ENCODE results near the gene C3orf85. TPM values are rescaled to one million over a fixed set of nuclear protein-coding genes. Genes with fewer than 3 reads are reported as not detected.

Gene C3orf85
- polyA plus RNA-seq, 3 donors = not detected

GRCh38 chr3:109175411-109175810 lies 38.9 kb downstream of the C3orf85 start:
- H3K4me1 ChIP-seq (ENCODE audit: control insufficient read depth in 1 of 2, insufficient read depth in 2 of 2, low read length in 2 of 2) = no peaks in the 10 kb centered on the region
- intact Hi-C loops (cut with micrococcal nuclease) = no loop called here
- H3K27me3 ChIP-seq (ENCODE audit: control insufficient read depth in 2 of 2, insufficient read depth in 2 of 2, low read length in 2 of 2) = no peaks in the 10 kb centered on the region
- TF ChIP-seq, protein P1, sequence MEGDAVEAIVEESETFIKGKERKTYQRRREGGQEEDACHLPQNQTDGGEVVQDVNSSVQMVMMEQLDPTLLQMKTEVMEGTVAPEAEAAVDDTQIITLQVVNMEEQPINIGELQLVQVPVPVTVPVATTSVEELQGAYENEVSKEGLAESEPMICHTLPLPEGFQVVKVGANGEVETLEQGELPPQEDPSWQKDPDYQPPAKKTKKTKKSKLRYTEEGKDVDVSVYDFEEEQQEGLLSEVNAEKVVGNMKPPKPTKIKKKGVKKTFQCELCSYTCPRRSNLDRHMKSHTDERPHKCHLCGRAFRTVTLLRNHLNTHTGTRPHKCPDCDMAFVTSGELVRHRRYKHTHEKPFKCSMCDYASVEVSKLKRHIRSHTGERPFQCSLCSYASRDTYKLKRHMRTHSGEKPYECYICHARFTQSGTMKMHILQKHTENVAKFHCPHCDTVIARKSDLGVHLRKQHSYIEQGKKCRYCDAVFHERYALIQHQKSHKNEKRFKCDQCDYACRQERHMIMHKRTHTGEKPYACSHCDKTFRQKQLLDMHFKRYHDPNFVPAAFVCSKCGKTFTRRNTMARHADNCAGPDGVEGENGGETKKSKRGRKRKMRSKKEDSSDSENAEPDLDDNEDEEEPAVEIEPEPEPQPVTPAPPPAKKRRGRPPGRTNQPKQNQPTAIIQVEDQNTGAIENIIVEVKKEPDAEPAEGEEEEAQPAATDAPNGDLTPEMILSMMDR (IDR thresholded peaks at IDR 0.05) = no peak
- H3K36me3 ChIP-seq (replicated peaks in 1 of 2; ENCODE audit: control insufficient read depth in 1 of 2, insufficient read depth in 2 of 2, low read length in 2 of 2) = no peaks in the 10 kb centered on the region
- H3K9me3 Mint-ChIP-seq = peaks cover 0 to 6% (median 0%) of the 10 kb centered on the region in 7 donors
- H3K9me3 ChIP-seq (replicated peaks in 1 of 2; ENCODE audit: control insufficient read depth in 1 of 2, insufficient read depth in 1 of 2, low read length in 2 of 2) = no peaks in the 10 kb centered on the region
- WGBS (ENCODE audit: insufficient coverage) = 96% methylated on average over 3 of the region's 3 CpGs
- no peaks in the 10 kb centered on the region for H3K36me3 Mint-ChIP-seq
- H3K4me2 ChIP-seq (replicated peaks; ENCODE audit: extremely low read depth, low read length, poor library complexity, severe bottlenecking) = no peak overlapping the region
- H4K20me1 ChIP-seq (ENCODE audit: insufficient read depth, low read length) = no peaks in the 10 kb centered on the region
- H3K9ac ChIP-seq (ENCODE audit: insufficient read depth, low read length, poor library complexity, severe bottlenecking) = no peak overlapping the region
- no peaks in the 10 kb centered on the region for H3K79me2 ChIP-seq (ENCODE audit: insufficient read depth, low read length)
- no peaks in the 10 kb centered on the region for H3K4me1 Mint-ChIP-seq
- H3K27ac ChIP-seq (ENCODE audit: low read depth in 1 of 2, low read length in 2 of 2) = no peak overlapping the region
- DNase-seq = no peak
- H3K27ac Mint-ChIP-seq = no peak overlapping the region
- H3K27me3 Mint-ChIP-seq (ENCODE audit: low read depth in 3 of 3) = peaks cover 0 to 2% (median 0%) of the 10 kb centered on the region in 3 donors
- H2AFZ ChIP-seq (ENCODE audit: insufficient read depth, low read depth, low read length, poor library complexity, severe bottlenecking) = no peak overlapping the region
- H3K4me3 Mint-ChIP-seq = no peak overlapping the region
- no peak overlapping the region for H3K4me3 ChIP-seq (replicated peaks in 1 of 3; ENCODE audit: low read depth in 2 of 3, low read length in 3 of 3)

DNA sequence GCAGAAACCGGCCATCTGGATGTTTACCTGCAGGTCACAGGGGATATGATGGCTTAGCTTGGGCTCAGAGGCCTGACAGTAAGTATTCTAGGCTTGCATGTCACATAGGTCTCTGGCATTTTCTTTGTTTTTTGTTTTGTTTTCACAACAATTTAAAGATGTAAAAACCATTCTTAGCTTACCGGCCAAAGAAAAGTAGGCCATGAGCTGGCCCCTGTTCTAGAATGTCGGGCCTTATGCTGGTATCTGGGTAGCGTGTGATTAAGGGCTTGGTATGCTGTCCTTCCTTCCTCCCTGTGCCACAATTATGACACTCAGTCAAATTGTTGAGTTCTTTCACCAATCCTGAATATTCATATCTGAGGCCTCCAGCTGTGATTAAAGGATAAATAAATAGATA lies 40.2 kb downstream of the C3orf85 start:
- Mint-ChIP-seq H3K36me3 (no peaks in the 10 kb centered on the region), H3K4me1 (no peaks in the 10 kb centered on the region), H3K4me3 (no peak overlapping the region), H3K27me3 (ENCODE audit: low read depth in 3 of 3) (peaks cover 0 to 2% (median 0%) of the 10 kb centered on the region in 3 donors), H3K27ac (no peak overlapping the region), H3K9me3 (peaks cover 0 to 6% (median 0%) of the 10 kb centered on the region in 7 donors)
- H3K9me3 ChIP-seq (replicated peaks in 1 of 2; ENCODE audit: control insufficient read depth in 1 of 2, insufficient read depth in 1 of 2, low read length in 2 of 2) = no peaks in the 10 kb centered on the region
- no peaks in the 10 kb centered on the region for H3K4me1 ChIP-seq (ENCODE audit: control insufficient read depth in 1 of 2, insufficient read depth in 2 of 2, low read length in 2 of 2)
- TF ChIP-seq, protein P1 (IDR thresholded peaks at IDR 0.05) = no peak
- DNase-seq = no peak
- no peak overlapping the region for H3K27ac ChIP-seq (ENCODE audit: low read depth in 1 of 2, low read length in 2 of 2)
- H3K9ac ChIP-seq (ENCODE audit: insufficient read depth, low read length, poor library complexity, severe bottlenecking) = no peak overlapping the region
- H3K27me3 ChIP-seq (ENCODE audit: control insufficient read depth in 2 of 2, insufficient read depth in 2 of 2, low read length in 2 of 2) = no peaks in the 10 kb centered on the region
- H2AFZ ChIP-seq (ENCODE audit: insufficient read depth, low read depth, low read length, poor library complexity, severe bottlenecking) = no peak overlapping the region
- 83% methylated on average over 1 of the region's 4 CpGs for WGBS (ENCODE audit: insufficient coverage)
- H3K36me3 ChIP-seq (replicated peaks in 1 of 2; ENCODE audit: control insufficient read depth in 1 of 2, insufficient read depth in 2 of 2, low read length in 2 of 2) = no peaks in the 10 kb centered on the region
- H4K20me1 ChIP-seq (ENCODE audit: insufficient read depth, low read length) = no peaks in the 10 kb centered on the region
- no peaks in the 10 kb centered on the region for H3K79me2 ChIP-seq (ENCODE audit: insufficient read depth, low read length)
- no peak overlapping the region for H3K4me2 ChIP-seq (replicated peaks; ENCODE audit: extremely low read depth, low read length, poor library complexity, severe bottlenecking)
- no peak overlapping the region for H3K4me3 ChIP-seq (replicated peaks in 1 of 3; ENCODE audit: low read depth in 2 of 3, low read length in 3 of 3)
- intact Hi-C loops (cut with micrococcal nuclease) = no loop called here

Measured in CD14-positive monocyte (primary cell).